ENCODE measurements around the gene BORCS6.

DNA sequence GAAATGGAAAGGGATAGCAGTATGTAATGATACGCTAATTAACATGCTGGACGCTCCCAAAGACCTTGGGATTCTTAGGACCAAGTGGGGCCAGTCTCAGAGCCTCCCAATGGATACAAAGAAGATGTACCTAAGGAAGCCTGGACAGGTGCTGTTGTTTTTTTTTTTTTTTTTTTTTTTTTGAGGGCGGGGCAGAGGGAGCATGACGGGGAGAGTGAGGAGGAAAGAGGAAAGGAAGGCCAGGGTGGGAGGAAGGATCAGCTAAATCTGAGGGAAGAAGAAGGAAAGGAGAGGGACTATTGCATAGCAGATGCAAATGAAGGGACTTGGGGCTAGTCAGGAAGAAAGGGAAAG lies 29.8 kb downstream of the BORCS6 start:
- no peak for TF ChIP-seq GATA2 (IDR thresholded peaks at IDR 0.05; ENCODE audit: low read depth, low read length)
- no peak for TF ChIP-seq GATA3 (IDR thresholded peaks at IDR 0.05; ENCODE audit: low read depth, low read length)

All from SH-SY5Y (cell line).